ENCODE results near the gene KDM8.

The KDM8 gene

DNA sequence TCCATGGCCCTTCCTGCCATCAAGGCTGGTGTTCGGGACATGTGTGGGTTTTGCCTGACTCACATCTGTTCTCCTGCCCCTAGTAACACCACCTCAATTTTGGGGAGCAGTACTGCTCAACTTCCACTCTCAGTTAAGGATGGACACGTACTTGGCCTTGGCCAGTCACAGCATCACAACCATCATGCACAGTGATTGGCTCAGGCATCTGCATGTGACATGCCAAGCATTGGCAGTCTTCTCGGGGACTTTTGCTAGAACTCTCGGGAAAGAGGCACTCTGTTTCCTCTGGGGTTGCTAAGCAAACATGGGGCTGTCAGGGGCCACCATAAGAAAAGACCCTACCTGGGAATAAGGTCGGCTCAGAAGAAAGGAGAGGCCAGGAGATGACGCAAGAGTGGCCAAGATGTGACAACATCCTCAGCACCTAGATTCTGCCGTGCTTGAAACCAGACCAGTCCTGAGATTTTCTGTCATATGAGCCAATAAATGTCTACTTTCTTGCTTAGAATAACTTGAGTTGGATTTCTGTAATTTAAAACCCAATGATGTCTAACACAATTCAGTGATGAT lies 11.9 kb upstream of the KDM8 start:
- Histone ChIP-seq H3K14ac (ENCODE audit: low read length) (no peak overlapping the region), H2BK12ac (ENCODE audit: low read length) (no peak overlapping the region), H4K12ac (ENCODE audit: low read depth, low read length) (no peak overlapping the region), H2BK120ac (ENCODE audit: insufficient read depth, low read length, poor library complexity) (no peak overlapping the region), H3K9me3 (ENCODE audit: insufficient read depth, low read depth, low read length) (peaks cover 4% of the 10 kb centered on the region), H3K4me2 (ENCODE audit: low read length) (no peak overlapping the region), H3K23ac (ENCODE audit: low read length) (no peak overlapping the region), H2AFZ (ENCODE audit: insufficient read depth, low read length, poor library complexity) (no peak overlapping the region), H3K18ac (ENCODE audit: low read length) (no peak overlapping the region), H3K79me2 (ENCODE audit: control insufficient read depth, insufficient read depth, low read length, poor library complexity) (no peaks in the 10 kb centered on the region), H3K79me1 (ENCODE audit: low read length) (no peaks in the 10 kb centered on the region), H3K27ac (ENCODE audit: low read depth, low read length) (no peak overlapping the region), H4K8ac (ENCODE audit: low read depth, low read length) (no peak overlapping the region), H3K4ac (ENCODE audit: low read depth, low read length) (no peak overlapping the region), H3K4me3 (ENCODE audit: low read depth, low read length) (no peak overlapping the region), H3K36me3 (ENCODE audit: control insufficient read depth in 1 of 2, insufficient read depth in 2 of 2, low read length in 2 of 2) (no peaks in the 10 kb centered on the region), H3K27me3 (ENCODE audit: insufficient read depth, low read length) (no peaks in the 10 kb centered on the region), H2AK5ac (ENCODE audit: low read length) (no peak overlapping the region), H3K9ac (ENCODE audit: low read length) (no peak overlapping the region), H4K91ac (ENCODE audit: low read depth, low read length) (no peak overlapping the region), H3K4me1 (ENCODE audit: control insufficient read depth in 1 of 2, insufficient read depth in 2 of 2, low read length in 2 of 2) (peaks cover 0 to 4% of the 10 kb centered on the region in 2 experiments), H2BK5ac (ENCODE audit: low read depth, low read length, poor library complexity) (no peak overlapping the region)
- DNase-seq, result no peak
- no CpG with 5 or more reads among the region's 7 CpGs for WGBS (ENCODE audit: extremely low coverage, insufficient coverage, insufficient read length)

DNA sequence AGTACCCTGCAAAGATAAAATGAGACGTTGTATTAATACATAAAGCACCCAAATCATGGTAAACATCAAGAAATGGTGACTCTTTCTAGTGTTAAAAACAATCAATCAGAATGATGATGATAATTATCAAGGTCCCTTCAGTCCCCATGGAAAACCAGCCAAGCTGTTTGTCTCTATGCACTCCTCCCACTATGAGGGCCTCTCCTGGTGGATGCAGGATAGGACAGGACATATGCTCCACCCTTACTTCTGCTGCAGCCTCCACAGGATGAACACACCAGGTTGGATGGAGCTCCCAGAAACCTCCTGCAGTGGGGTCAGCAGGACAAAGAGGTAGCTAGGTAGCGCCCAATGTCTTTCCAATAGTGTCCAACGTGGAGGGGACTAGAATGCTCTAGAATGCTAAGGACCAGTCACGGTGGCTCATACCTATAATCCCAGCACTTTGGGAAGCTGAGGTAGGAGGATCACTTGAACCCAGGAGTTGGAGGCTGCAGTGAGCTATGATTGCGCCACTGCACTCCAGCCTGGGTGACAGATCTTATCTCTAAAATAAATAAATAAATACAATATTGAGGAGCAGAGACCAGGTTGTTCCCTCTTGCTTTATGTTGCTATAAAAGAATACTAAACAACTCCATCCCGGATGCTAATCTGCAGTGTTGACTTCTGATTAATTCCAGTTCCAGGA lies 9.9 kb upstream of the KDM8 start:
- Histone ChIP-seq H3K14ac (ENCODE audit: low read length) (no peak overlapping the region), H3K4ac (ENCODE audit: low read depth, low read length) (no peak overlapping the region), H3K23ac (ENCODE audit: low read length) (no peak overlapping the region), H4K8ac (ENCODE audit: low read depth, low read length) (no peak overlapping the region), H3K9me3 (ENCODE audit: insufficient read depth, low read depth, low read length) (peaks cover 4% of the 10 kb centered on the region), H3K4me2 (ENCODE audit: low read length) (no peak overlapping the region), H3K27me3 (ENCODE audit: insufficient read depth, low read length) (no peaks in the 10 kb centered on the region), H3K4me1 (ENCODE audit: control insufficient read depth in 1 of 2, insufficient read depth in 2 of 2, low read length in 2 of 2) (peaks cover 0 to 8% of the 10 kb centered on the region in 2 experiments), H3K36me3 (ENCODE audit: control insufficient read depth in 1 of 2, insufficient read depth in 2 of 2, low read length in 2 of 2) (no peaks in the 10 kb centered on the region), H2BK5ac (ENCODE audit: low read depth, low read length, poor library complexity) (no peak overlapping the region), H4K12ac (ENCODE audit: low read depth, low read length) (no peak overlapping the region), H2AK5ac (ENCODE audit: low read length) (no peak overlapping the region), H4K91ac (ENCODE audit: low read depth, low read length) (no peak overlapping the region), H3K4me3 (ENCODE audit: low read depth, low read length) (no peak overlapping the region), H3K27ac (ENCODE audit: low read depth, low read length) (no peak overlapping the region), H3K9ac (ENCODE audit: low read length) (no peak overlapping the region), H2BK12ac (ENCODE audit: low read length) (no peak overlapping the region), H3K79me1 (ENCODE audit: low read length) (no peaks in the 10 kb centered on the region), H3K18ac (ENCODE audit: low read length) (no peak overlapping the region), H3K79me2 (ENCODE audit: control insufficient read depth, insufficient read depth, low read length, poor library complexity) (no peaks in the 10 kb centered on the region), H2AFZ (ENCODE audit: insufficient read depth, low read length, poor library complexity) (no peak overlapping the region), H2BK120ac (ENCODE audit: insufficient read depth, low read length, poor library complexity) (no peak overlapping the region)
- WGBS (ENCODE audit: extremely low coverage, insufficient coverage, insufficient read length), result no CpG with 5 or more reads among the region's 6 CpGs
- no peak for DNase-seq

DNA sequence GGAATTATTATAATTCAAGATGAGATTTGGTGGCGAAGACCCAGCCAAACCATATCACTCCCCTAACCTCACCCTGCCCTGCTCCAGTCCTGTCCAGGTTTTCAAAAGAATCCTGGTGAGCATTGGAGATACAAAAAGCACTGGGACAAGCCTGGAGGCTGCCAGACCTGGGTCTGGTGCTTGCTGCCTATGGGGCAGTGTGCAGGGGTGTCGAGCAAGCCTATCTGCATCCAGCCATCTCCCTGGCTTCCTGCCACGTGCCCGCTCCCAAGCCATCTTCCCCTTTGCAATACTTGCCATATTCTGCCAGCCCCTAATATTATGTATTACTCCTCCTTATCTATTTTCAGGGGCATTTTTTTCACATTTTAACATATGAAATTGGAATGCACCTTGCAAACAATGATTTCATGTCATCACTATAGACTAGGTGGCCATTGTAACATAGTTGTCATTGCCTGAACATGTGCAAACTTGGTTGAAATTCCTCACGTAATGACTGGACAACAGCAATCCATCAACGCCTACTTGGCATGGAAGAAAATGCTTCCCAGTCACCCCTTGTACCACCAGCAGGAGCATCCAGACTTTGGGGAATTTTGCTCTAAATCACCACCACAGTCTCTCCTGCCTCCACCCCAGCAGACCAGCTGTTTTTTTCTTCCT lies 8.1 kb upstream of the KDM8 start:
- no peaks in the 10 kb centered on the region for H3K79me1 ChIP-seq (ENCODE audit: low read length)
- no peak overlapping the region for H2BK12ac ChIP-seq (ENCODE audit: low read length)
- H3K36me3 ChIP-seq (ENCODE audit: control insufficient read depth in 1 of 2, insufficient read depth in 2 of 2, low read length in 2 of 2), result no peaks in the 10 kb centered on the region
- DNase-seq, result peak in 1 of 2 donors; percentile 29
- no peak overlapping the region for H3K23ac ChIP-seq (ENCODE audit: low read length)
- no peak overlapping the region for H4K8ac ChIP-seq (ENCODE audit: low read depth, low read length)
- no peak overlapping the region for H3K4me3 ChIP-seq (ENCODE audit: low read depth, low read length)
- H3K14ac ChIP-seq (ENCODE audit: low read length), result no peak overlapping the region
- H3K4ac ChIP-seq (ENCODE audit: low read depth, low read length), result no peak overlapping the region
- H3K18ac ChIP-seq (ENCODE audit: low read length), result no peak overlapping the region
- no CpG with 5 or more reads among the region's 6 CpGs for WGBS (ENCODE audit: extremely low coverage, insufficient coverage, insufficient read length)
- no peak overlapping the region for H3K4me2 ChIP-seq (ENCODE audit: low read length)
- no peak overlapping the region for H3K9ac ChIP-seq (ENCODE audit: low read length)
- H4K12ac ChIP-seq (ENCODE audit: low read depth, low read length), result no peak overlapping the region
- peaks cover 2% of the 10 kb centered on the region for H3K9me3 ChIP-seq (ENCODE audit: insufficient read depth, low read depth, low read length)
- no peak overlapping the region for H2BK5ac ChIP-seq (ENCODE audit: low read depth, low read length, poor library complexity)
- peaks cover 0 to 8% of the 10 kb centered on the region in 2 experiments for H3K4me1 ChIP-seq (ENCODE audit: control insufficient read depth in 1 of 2, insufficient read depth in 2 of 2, low read length in 2 of 2)
- no peaks in the 10 kb centered on the region for H3K79me2 ChIP-seq (ENCODE audit: control insufficient read depth, insufficient read depth, low read length, poor library complexity)
- H3K27me3 ChIP-seq (ENCODE audit: insufficient read depth, low read length), result no peaks in the 10 kb centered on the region
- H2AFZ ChIP-seq (ENCODE audit: insufficient read depth, low read length, poor library complexity), result no peak overlapping the region
- no peak overlapping the region for H2AK5ac ChIP-seq (ENCODE audit: low read length)
- H2BK120ac ChIP-seq (ENCODE audit: insufficient read depth, low read length, poor library complexity), result no peak overlapping the region
- no peak overlapping the region for H3K27ac ChIP-seq (ENCODE audit: low read depth, low read length)
- no peak overlapping the region for H4K91ac ChIP-seq (ENCODE audit: low read depth, low read length)

DNA sequence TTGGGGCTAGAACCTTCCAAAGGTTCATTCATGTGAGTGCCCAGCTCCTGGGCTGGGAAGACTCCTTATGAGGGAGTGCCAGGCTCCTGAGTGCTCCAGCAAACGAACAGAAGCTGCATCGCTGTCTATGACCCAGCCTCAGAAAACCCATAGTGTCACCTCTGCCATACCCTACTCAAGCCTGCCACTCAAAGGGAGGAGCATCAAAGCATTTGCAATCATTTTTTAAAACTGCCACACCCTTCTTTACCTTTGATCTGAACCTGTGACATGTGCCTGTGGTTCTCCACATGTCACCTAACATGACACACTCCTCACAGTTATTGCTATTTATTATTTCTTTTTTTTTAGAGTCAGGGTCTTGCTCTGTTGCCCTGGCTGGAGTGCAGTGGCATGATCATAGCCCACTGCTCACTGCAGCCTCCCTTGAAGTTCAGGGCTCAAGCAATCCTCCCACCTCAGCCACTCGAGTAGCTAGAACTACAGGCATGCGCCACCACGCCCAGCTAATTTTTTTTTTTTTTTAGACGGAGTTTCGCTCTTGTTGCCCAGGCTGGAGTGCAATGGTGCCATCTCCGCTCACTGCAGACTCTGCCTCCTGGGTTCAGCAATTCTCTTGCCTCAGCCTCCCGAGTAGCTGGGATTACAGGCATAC lies 7.3 kb upstream of the KDM8 start:
- H2BK120ac ChIP-seq (ENCODE audit: insufficient read depth, low read length, poor library complexity), result no peak overlapping the region
- no peak overlapping the region for H4K8ac ChIP-seq (ENCODE audit: low read depth, low read length)
- no peak overlapping the region for H4K12ac ChIP-seq (ENCODE audit: low read depth, low read length)
- H2AFZ ChIP-seq (ENCODE audit: insufficient read depth, low read length, poor library complexity), result no peak overlapping the region
- no peaks in the 10 kb centered on the region for H3K79me2 ChIP-seq (ENCODE audit: control insufficient read depth, insufficient read depth, low read length, poor library complexity)
- H2BK5ac ChIP-seq (ENCODE audit: low read depth, low read length, poor library complexity), result no peak overlapping the region
- no peak overlapping the region for H3K4ac ChIP-seq (ENCODE audit: low read depth, low read length)
- no peaks in the 10 kb centered on the region for H3K27me3 ChIP-seq (ENCODE audit: insufficient read depth, low read length)
- no peaks in the 10 kb centered on the region for H3K79me1 ChIP-seq (ENCODE audit: low read length)
- H3K9me3 ChIP-seq (ENCODE audit: insufficient read depth, low read depth, low read length), result peaks cover 2% of the 10 kb centered on the region
- no peak overlapping the region for H3K18ac ChIP-seq (ENCODE audit: low read length)
- no peak overlapping the region for H3K4me3 ChIP-seq (ENCODE audit: low read depth, low read length)
- H2BK12ac ChIP-seq (ENCODE audit: low read length), result no peak overlapping the region
- peaks cover 0 to 8% of the 10 kb centered on the region in 2 experiments for H3K4me1 ChIP-seq (ENCODE audit: control insufficient read depth in 1 of 2, insufficient read depth in 2 of 2, low read length in 2 of 2)
- no peak overlapping the region for H2AK5ac ChIP-seq (ENCODE audit: low read length)
- H3K27ac ChIP-seq (ENCODE audit: low read depth, low read length), result no peak overlapping the region
- H3K4me2 ChIP-seq (ENCODE audit: low read length), result no peak overlapping the region
- no peak overlapping the region for H3K14ac ChIP-seq (ENCODE audit: low read length)
- no peak overlapping the region for H3K23ac ChIP-seq (ENCODE audit: low read length)
- no peaks in the 10 kb centered on the region for H3K36me3 ChIP-seq (ENCODE audit: control insufficient read depth in 1 of 2, insufficient read depth in 2 of 2, low read length in 2 of 2)
- no peak for DNase-seq
- no peak overlapping the region for H4K91ac ChIP-seq (ENCODE audit: low read depth, low read length)
- WGBS (ENCODE audit: extremely low coverage, insufficient coverage, insufficient read length), result no CpG with 5 or more reads among the region's 9 CpGs
- H3K9ac ChIP-seq (ENCODE audit: low read length), result no peak overlapping the region
